Tibial artery (tissue), 4 donors: ENCODE data around the gene RCOR1.
"Not testable (repeated sequence)": the region's sequence is repeated elsewhere in the genome, so short reads cannot be mapped to it uniquely, and the experiment has no call there.

Source experiments
- DNase-seq, 2 donors: peaks; one replicate each; pipeline ENCODE4 v3.0.0-alpha.2; 2019
- H3K27ac ChIP-seq, 2 donors: fragments of 200-600 bp; sonication (generic) in 1 of 2; 1 replicate in 1 of 2; 2 replicates in 1 of 2; pipeline ENCODE4 v1.5.1; 2018 to 2019; ENCODE audit warnings: mild to moderate bottlenecking in 1 of 2
- H3K27me3 ChIP-seq, 2 donors: fragments of 200-600 bp; sonication (generic) in 1 of 2; one replicate each; pipeline versions ENCODE4 v1.5.1 to v1.6.0; 2016 to 2019
- H3K36me3 ChIP-seq, 3 donors: fragments of 200-600 bp; sonication (generic) in 2 of 3; one replicate each; pipeline ENCODE4 v1.5.1; 2016 to 2019; ENCODE audit warnings: mild to moderate bottlenecking in 2 of 3
- H3K4me1 ChIP-seq, 4 donors: fragments of 200-600 bp; sonication (generic) in 2 of 4; 1 replicate in 3 of 4; 2 replicates in 1 of 4; pipeline ENCODE4 v1.5.1; 2016 to 2019
- H3K4me3 ChIP-seq, 2 donors: fragments of 200-600 bp; sonication (generic) in 1 of 2; 1 replicate in 1 of 2; 2 replicates in 1 of 2; pipeline ENCODE4 v1.5.1; 2018 to 2019; ENCODE audit warnings: mild to moderate bottlenecking in 2 of 2
- H3K9me3 ChIP-seq, 3 donors: fragments of 200-600 bp; sonication (generic) in 1 of 3; one replicate each; pipeline ENCODE4 v1.5.1; 2016 to 2019
- CTCF ChIP-seq, 2 experiments: fragments of 200-600 bp in 1 of 2; fragments of 450-650 bp in 1 of 2; IDR thresholded peaks; one replicate each; pipeline ENCODE4 v1.5.1; 2017 to 2019; ENCODE audit warnings: antibody characterized with exemption in 2 of 2, mild to moderate bottlenecking in 1 of 2, moderate library complexity in 1 of 2
- intact Hi-C: fragments of 100-400 bp; cut with DNase I; formaldehyde crosslinking; loops from one replicate; pipeline ENCODE4 v1.15.0; 2023; ENCODE audit warnings: low total_unique reads

Gene RCOR1

GRCh38 chr14:102574281-102575159 lies 17.9 kb upstream of the RCOR1 start:
- no peak overlapping the region for H3K4me3 ChIP-seq
- DNase-seq = no peak
- H3K36me3 ChIP-seq = no peaks in the 10 kb centered on the region
- intact Hi-C loops = no loop called here
- peaks cover 0 to 30% of the 10 kb centered on the region in 2 donors for H3K27me3 ChIP-seq
- H3K4me1 ChIP-seq = no peaks in the 10 kb centered on the region
- no peaks in the 10 kb centered on the region for H3K9me3 ChIP-seq
- no peak overlapping the region for H3K27ac ChIP-seq
- TF ChIP-seq CTCF (IDR thresholded peaks at IDR 0.05) = no peak

GRCh38 chr14:102575160-102575845 lies 17.1 kb upstream of the RCOR1 start:
- H3K4me1 ChIP-seq = no peaks in the 10 kb centered on the region
- no peaks in the 10 kb centered on the region for H3K36me3 ChIP-seq
- H3K4me3 ChIP-seq = no peak overlapping the region
- intact Hi-C loops = no loop called here
- TF ChIP-seq CTCF (IDR thresholded peaks at IDR 0.05) = no peak
- peaks cover 0 to 33% of the 10 kb centered on the region in 2 donors for H3K27me3 ChIP-seq
- H3K27ac ChIP-seq = no peak overlapping the region
- no peak for DNase-seq
- no peaks in the 10 kb centered on the region for H3K9me3 ChIP-seq

GRCh38 chr14:102575846-102576428 lies 16.5 kb upstream of the RCOR1 start:
- H3K9me3 ChIP-seq, H3K4me3 ChIP-seq, H3K4me1 ChIP-seq, DNase-seq, H3K36me3 ChIP-seq, intact Hi-C loops, H3K27ac ChIP-seq: not testable (repeated sequence)
- H3K27me3 ChIP-seq = peaks cover 0 to 37% of the 10 kb centered on the region in 2 donors

- no peak overlapping the region for H3K4me3 ChIP-seq
- no peak overlapping the region for H3K27ac ChIP-seq
- H3K36me3 ChIP-seq = no peaks in the 10 kb centered on the region
- intact Hi-C loops = no loop called here
- no peak for DNase-seq
- no peaks in the 10 kb centered on the region for H3K4me1 ChIP-seq
- H3K9me3 ChIP-seq = no peaks in the 10 kb centered on the region
- H3K27me3 ChIP-seq = peaks cover 0 to 45% of the 10 kb centered on the region in 2 donors
- no peak for TF ChIP-seq CTCF (IDR thresholded peaks at IDR 0.05)
These were observed 13.6 kb upstream of the RCOR1 start for GRCh38 chr14:102578821-102579220.

- no peaks in the 10 kb centered on the region for H3K36me3 ChIP-seq
- H3K27ac ChIP-seq = no peak overlapping the region
- H3K9me3 ChIP-seq = no peaks in the 10 kb centered on the region
- H3K4me1 ChIP-seq = no peaks in the 10 kb centered on the region
- DNase-seq = no peak
- peaks cover 0 to 34% of the 10 kb centered on the region in 2 donors for H3K27me3 ChIP-seq
- TF ChIP-seq CTCF (IDR thresholded peaks at IDR 0.05) = no peak
- no peak overlapping the region for H3K4me3 ChIP-seq
- intact Hi-C loops = no loop called here
These were observed 12.5 kb upstream of the RCOR1 start for GRCh38 chr14:102579696-102580549.
